HCT116 (cell line): ENCODE data around the gene MAP3K9. TPM values are rescaled to one million over a fixed set of nuclear protein-coding genes. Genes with fewer than 3 reads are reported as not detected.

Experiments used
- ATAC-seq: fragments of 200-7000 bp; cut with Tn5 transposase; 2 replicates; pipeline ENCODE4 v1.9.1; 2020; ENCODE audit warnings: mild to moderate bottlenecking, moderate library complexity
- BruUV-seq: library from RNA; stranded (reverse); fragments of 400-500 nt; replicated peaks from 2 replicates; lab custom pipeline; 2021; lab: Mats Ljungman, UMichigan
- CTCF ChIA-PET: fragments of 300-600 bp; sonication (Branson Sonifier 250); formaldehyde crosslinking; loops from one replicate; lab custom pipeline; 2021; ENCODE audit warnings: antibody characterized with exemption; lab: Charles Lee
- POLR2A ChIA-PET: fragments of 300-600, 350-600 bp; sonication (Branson Sonifier 250); formaldehyde crosslinking; loops from one replicate; lab custom pipeline; 2021; ENCODE audit warnings: antibody characterized with exemption; lab: Charles Lee
- RAD21 ChIA-PET, 2 experiments: fragments of 300-600 bp; sonication (Branson Sonifier 250); formaldehyde crosslinking; loops; one replicate each; lab custom pipeline; 2023; ENCODE audit warnings: low total read pairs in 2 of 2; ENCODE audit not compliant: uncharacterized antibody in 2 of 2, unreplicated experiment in 2 of 2, low non-redundant PET in 1 of 2; lab: Charles Lee
- DNase-seq: peaks from one replicate; pipeline ENCODE4 v3.0.0-alpha.2; 2010; ENCODE audit warnings: low read depth, low spot score
- H2AFZ ChIP-seq: fragments of 200-600 bp; shearing (Covaris generic), sonication (generic); 2 replicates; pipeline ENCODE4 v1.6.1; 2017; ENCODE audit warnings: low read depth, mixed run types, mixed read lengths, antibody characterized with exemption, low read length; ENCODE audit not compliant: poor library complexity, severe bottlenecking
- H3K27ac ChIP-seq: 2 replicates; pipeline ENCODE4 v1.5.1; 2012; ENCODE audit warnings: low read depth, low read length
- H3K27me3 ChIP-seq: fragments of 200-600 bp; sonication (generic); 2 replicates; pipeline ENCODE4 v1.6.1; 2016; ENCODE audit warnings: mixed run types, low read length, mixed read lengths; ENCODE audit not compliant: insufficient read depth
- H3K36me3 ChIP-seq, 2 experiments: fragments of 200-500 bp in 1 of 2; fragments of 200-600 bp in 1 of 2; sonication (Bioruptor generic) in 1 of 2; sonication (generic) in 1 of 2; 2 replicates each; pipeline versions ENCODE4 v1.5.1 to v1.6.1; 2014 to 2016; ENCODE audit warnings: low read length in 2 of 2, inconsistent platforms in 1 of 2, mixed read lengths in 1 of 2, mixed run types in 1 of 2; ENCODE audit not compliant: insufficient read depth in 2 of 2, control insufficient read depth in 1 of 2
- H3K4me1 ChIP-seq, 2 experiments: fragments of 200-600 bp in 1 of 2; sonication (generic) in 1 of 2; 2 replicates each; pipeline versions ENCODE4 v1.5.1 to v1.6.1; 2012 to 2017; ENCODE audit warnings: low read length in 2 of 2, inconsistent platforms in 1 of 2, mild to moderate bottlenecking in 1 of 2, mixed read lengths in 1 of 2, mixed run types in 1 of 2, moderate library complexity in 1 of 2; ENCODE audit not compliant: insufficient read depth in 2 of 2, control insufficient read depth in 1 of 2
- H3K4me2 ChIP-seq: fragments of 200-600 bp; sonication (generic); 2 replicates; pipeline ENCODE4 v1.6.1; 2017; ENCODE audit warnings: mixed run types, low read length, mixed read lengths
- H3K4me3 ChIP-seq, 2 experiments: fragments of 200-600 bp in 1 of 2; sonication (generic) in 1 of 2; replicated peaks in 1 of 2; 2 replicates each; pipeline ENCODE4 v1.5.1; 2011 to 2016; ENCODE audit warnings: low read length in 2 of 2, control low read depth in 1 of 2, low read depth in 1 of 2, mild to moderate bottlenecking in 1 of 2, mixed read lengths in 1 of 2, mixed run types in 1 of 2
- H3K79me2 ChIP-seq: fragments of 200-600 bp; sonication (generic); 2 replicates; pipeline ENCODE4 v1.6.1; 2017; ENCODE audit warnings: mild to moderate bottlenecking, mixed run types, low read length, moderate library complexity, mixed read lengths; ENCODE audit not compliant: insufficient read depth
- H3K9ac ChIP-seq: fragments of 200-600 bp; sonication (generic); 2 replicates; pipeline ENCODE4 v1.6.1; 2016; ENCODE audit warnings: low read length, mixed read lengths
- H3K9me2 ChIP-seq: fragments of 200-600 bp; sonication (generic), shearing (Covaris generic); 2 replicates; pipeline ENCODE4 v1.6.1; 2017; ENCODE audit warnings: mixed run types, mild to moderate bottlenecking, moderate library complexity; ENCODE audit not compliant: insufficient read depth
- H3K9me3 ChIP-seq, 2 experiments: fragments of 200-500 bp in 1 of 2; fragments of 200-600 bp in 1 of 2; sonication (Bioruptor generic) in 1 of 2; sonication (generic) in 1 of 2; 2 replicates each; pipeline ENCODE4 v1.6.1; 2014 to 2017; ENCODE audit warnings: low read length in 2 of 2, mixed read lengths in 2 of 2, inconsistent platforms in 1 of 2, low read depth in 1 of 2, mild to moderate bottlenecking in 1 of 2, mixed run types in 1 of 2, moderate library complexity in 1 of 2; ENCODE audit not compliant: control insufficient read depth in 1 of 2, insufficient read depth in 1 of 2
- H4K20me1 ChIP-seq: fragments of 200-600 bp; sonication (generic), shearing (Covaris generic); 2 replicates; pipeline ENCODE4 v1.6.1; 2017; ENCODE audit warnings: mixed run types, mild to moderate bottlenecking, moderate library complexity; ENCODE audit not compliant: insufficient read depth
- CBX3 ChIP-seq: IDR thresholded peaks from 2 replicates; pipeline ENCODE4 v1.6.1; 2012; ENCODE audit warnings: low read depth
- CTCF ChIP-seq, 3 experiments: fragments of 200-600 bp in 1 of 3; sonication (generic) in 1 of 3; IDR thresholded peaks in 2 of 3; conservative IDR thresholded peaks in 1 of 3; 2 replicates each; pipeline ENCODE4 v1.5.1; 2012 to 2017; ENCODE audit warnings: low read depth in 2 of 3, low read length in 2 of 3, antibody characterized with exemption in 1 of 3, borderline replicate concordance in 1 of 3, control low read depth in 1 of 3, mild to moderate bottlenecking in 1 of 3, mixed read lengths in 1 of 3, mixed run types in 1 of 3, moderate library complexity in 1 of 3; ENCODE audit not compliant: insufficient read depth in 1 of 3
- ELF1 ChIP-seq: IDR thresholded peaks from 2 replicates; pipeline ENCODE4 v1.6.1; 2012; ENCODE audit warnings: low read depth, borderline replicate concordance
- EZH2 ChIP-seq: fragments of 200-600 bp; sonication (generic); IDR thresholded peaks from 2 replicates; pipeline ENCODE4 v1.6.1; 2017; ENCODE audit warnings: antibody characterized with exemption, mixed run types
- JUND ChIP-seq: IDR thresholded peaks from 2 replicates; pipeline ENCODE4 v1.6.1; 2012
- POLR2A ChIP-seq: IDR thresholded peaks from 2 replicates; pipeline ENCODE4 v1.7.0; 2011; ENCODE audit warnings: borderline replicate concordance; ENCODE audit not compliant: insufficient read depth, insufficient read length; ENCODE audit errors: extremely low read depth
- POLR2AphosphoS5 ChIP-seq: IDR thresholded peaks from 2 replicates; pipeline ENCODE4 v1.6.1; 2011; ENCODE audit warnings: mild to moderate bottlenecking, low read depth, low read length, moderate library complexity
- SIN3A ChIP-seq: IDR thresholded peaks from 2 replicates; pipeline ENCODE4 v1.6.1; 2012; ENCODE audit warnings: low read depth
- SP1 ChIP-seq: IDR thresholded peaks from 2 replicates; pipeline ENCODE4 v1.6.1; 2012; ENCODE audit warnings: low read depth
- SRF ChIP-seq: IDR thresholded peaks from 2 replicates; pipeline ENCODE4 v1.6.1; 2012; ENCODE audit warnings: low read depth
- YY1 ChIP-seq: IDR thresholded peaks from 2 replicates; pipeline ENCODE4 v1.6.1; 2011; ENCODE audit warnings: low read length, low read depth, moderate library complexity, mild to moderate bottlenecking; ENCODE audit not compliant: insufficient replicate concordance; ENCODE audit errors: extremely low read depth
- ZBTB33 ChIP-seq: IDR thresholded peaks from 2 replicates; pipeline ENCODE4 v1.6.1; 2011; ENCODE audit warnings: mild to moderate bottlenecking, low read length, moderate library complexity; ENCODE audit not compliant: insufficient replicate concordance; ENCODE audit errors: extremely low read depth
- intact Hi-C: fragments of 100-400 bp; cut with micrococcal nuclease; formaldehyde crosslinking; loops from 2 replicates; pipeline ENCODE4 v1.10.0; 2022
- total RNA-seq: library from RNA; stranded (reverse); gene quantifications from one replicate; pipeline ENCODE4 v1.2.1, GENCODE V29; 2021; ENCODE audit not compliant: unreplicated experiment
- TF ChIP-seq, protein P1 (sequence below): IDR thresholded peaks from 2 replicates; pipeline ENCODE4 v1.6.1; 2012
- TF ChIP-seq, protein P2 (sequence below): IDR thresholded peaks from 2 replicates; pipeline ENCODE4 v1.6.1; 2012

MAP3K9 gene
- total RNA-seq, 1 experiment from 2014 or later = 11.7 TPM

- RAD21 ChIA-PET = no interaction called here
- no peaks in the 10 kb centered on the region for H3K36me3 ChIP-seq
These were observed 96.2 kb downstream of the MAP3K9 start for GRCh38 chr14:70713096-70713495.

More at GRCh38 chr14:70713096-70713495, 96.2 kb downstream of the MAP3K9 start:
- Histone ChIP-seq H3K4me1 (peaks cover 0 to 10% of the 10 kb centered on the region in 2 experiments; a peak in 2 of 4 replicates), H3K27ac (no peak overlapping the region), H4K20me1 (no peaks in the 10 kb centered on the region), H3K9me3 (no peaks in the 10 kb centered on the region), H3K9me2 (no peaks in the 10 kb centered on the region), H3K4me3 (no peak overlapping the region), H3K4me2 (no peak overlapping the region), H2AFZ (no peak overlapping the region), H3K27me3 (no peaks in the 10 kb centered on the region), H3K9ac (no peak overlapping the region), H3K79me2 (no peaks in the 10 kb centered on the region)
- DNase-seq (no peak), ATAC-seq (no peak)
- no TSS peak for BruUV-seq
- POLR2A ChIA-PET = no interaction called here
- intact Hi-C loops = loop anchor here (10.0 kb wide), 1 partner anchor 242 kb away; no protein-coding TSS in a partner anchor
- CTCF ChIA-PET = interaction anchor here (0.6 to 2.6 kb wide), 11 partner anchors 9 to 123 kb away, joined by 3 to 33 read pairs (median 4); no protein-coding TSS in a partner anchor
- TF ChIP-seq ZBTB33 (no peak), CTCF (IDR thresholded peaks at IDR 0.05 in 2 of 3, conservative IDR thresholded peaks at IDR 0.05 in 1 of 3; ENCODE audit: borderline replicate concordance in 1 of 3, insufficient read depth in 1 of 3, low read depth in 2 of 3, low read length in 2 of 3) (no peak), YY1 (no peak), POLR2A (no peak), JUND (no peak), POLR2AphosphoS5 (no peak), ELF1 (no peak), SP1 (no peak), EZH2 (no peak), SIN3A (no peak), SRF (no peak), CBX3 (no peak)
- TF ChIP-seq, protein P1, sequence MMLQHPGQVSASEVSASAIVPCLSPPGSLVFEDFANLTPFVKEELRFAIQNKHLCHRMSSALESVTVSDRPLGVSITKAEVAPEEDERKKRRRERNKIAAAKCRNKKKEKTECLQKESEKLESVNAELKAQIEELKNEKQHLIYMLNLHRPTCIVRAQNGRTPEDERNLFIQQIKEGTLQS = no peak
- TF ChIP-seq, protein P2, sequence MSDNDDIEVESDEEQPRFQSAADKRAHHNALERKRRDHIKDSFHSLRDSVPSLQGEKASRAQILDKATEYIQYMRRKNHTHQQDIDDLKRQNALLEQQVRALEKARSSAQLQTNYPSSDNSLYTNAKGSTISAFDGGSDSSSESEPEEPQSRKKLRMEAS = no peak
